Fibroblast of skin of abdomen (primary cell): ENCODE results near the gene SYNE3.
A peak's percentile ranks its signal among the peaks of the same experiment; 100 is the strongest.

ENCODE experiments used
- DNase-seq: peaks from one replicate; pipeline ENCODE4 v3.0.0-alpha.2; 2013

The SYNE3 gene

GRCh38 chr14:95488376-95489213, 27.9 kb downstream of the SYNE3 start:
- DNase-seq: no peak

GRCh38 chr14:95487669-95488084, 28.8 kb downstream of the SYNE3 start:
- no peak for DNase-seq

GRCh38 chr14:95486875-95487668, 29.4 kb downstream of the SYNE3 start:
- DNase-seq: no peak

GRCh38 chr14:95485222-95485819, 31.1 kb downstream of the SYNE3 start:
- no peak for DNase-seq

GRCh38 chr14:95484296-95484695, 32.2 kb downstream of the SYNE3 start:
- no peak for DNase-seq

- peak; percentile 91 for DNase-seq
These were observed 32.9 kb downstream of the SYNE3 start for GRCh38 chr14:95483309-95484165.

- DNase-seq: no peak
These were observed 33.7 kb downstream of the SYNE3 start for GRCh38 chr14:95482627-95483308.

GRCh38 chr14:95481391-95482022, 34.9 kb downstream of the SYNE3 start:
- DNase-seq: no peak

GRCh38 chr14:95480887-95481226, 35.6 kb downstream of the SYNE3 start:
- DNase-seq: no peak

- DNase-seq: no peak
These were observed 36.2 kb downstream of the SYNE3 start for GRCh38 chr14:95480109-95480886.

GRCh38 chr14:95479494-95479893, 37.0 kb downstream of the SYNE3 start:
- DNase-seq: no peak

GRCh38 chr14:95478818-95479217, 37.6 kb downstream of the SYNE3 start:
- no peak for DNase-seq

GRCh38 chr14:95478309-95478708, 38.1 kb downstream of the SYNE3 start:
- DNase-seq: no peak

GRCh38 chr14:95477411-95478269, 38.8 kb downstream of the SYNE3 start:
- no peak for DNase-seq

- DNase-seq: no peak
These were observed 39.7 kb downstream of the SYNE3 start for GRCh38 chr14:95476747-95477146.

- DNase-seq: no peak
These were observed 40.8 kb downstream of the SYNE3 start for GRCh38 chr14:95475540-95476240.

GRCh38 chr14:95474941-95475340, 41.5 kb downstream of the SYNE3 start:
- no peak for DNase-seq

GRCh38 chr14:95474486-95474885, 42.0 kb downstream of the SYNE3 start:
- no peak for DNase-seq

- no peak for DNase-seq
These were observed 43.6 kb downstream of the SYNE3 start for GRCh38 chr14:95472819-95473251.
